ENCODE measurements around the gene MFGE8.
"Not testable (repeated sequence)": the region's sequence is repeated elsewhere in the genome, so short reads cannot be mapped to it uniquely, and the experiment has no call there.

Gene MFGE8, protein sequence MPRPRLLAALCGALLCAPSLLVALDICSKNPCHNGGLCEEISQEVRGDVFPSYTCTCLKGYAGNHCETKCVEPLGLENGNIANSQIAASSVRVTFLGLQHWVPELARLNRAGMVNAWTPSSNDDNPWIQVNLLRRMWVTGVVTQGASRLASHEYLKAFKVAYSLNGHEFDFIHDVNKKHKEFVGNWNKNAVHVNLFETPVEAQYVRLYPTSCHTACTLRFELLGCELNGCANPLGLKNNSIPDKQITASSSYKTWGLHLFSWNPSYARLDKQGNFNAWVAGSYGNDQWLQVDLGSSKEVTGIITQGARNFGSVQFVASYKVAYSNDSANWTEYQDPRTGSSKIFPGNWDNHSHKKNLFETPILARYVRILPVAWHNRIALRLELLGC

DNA sequence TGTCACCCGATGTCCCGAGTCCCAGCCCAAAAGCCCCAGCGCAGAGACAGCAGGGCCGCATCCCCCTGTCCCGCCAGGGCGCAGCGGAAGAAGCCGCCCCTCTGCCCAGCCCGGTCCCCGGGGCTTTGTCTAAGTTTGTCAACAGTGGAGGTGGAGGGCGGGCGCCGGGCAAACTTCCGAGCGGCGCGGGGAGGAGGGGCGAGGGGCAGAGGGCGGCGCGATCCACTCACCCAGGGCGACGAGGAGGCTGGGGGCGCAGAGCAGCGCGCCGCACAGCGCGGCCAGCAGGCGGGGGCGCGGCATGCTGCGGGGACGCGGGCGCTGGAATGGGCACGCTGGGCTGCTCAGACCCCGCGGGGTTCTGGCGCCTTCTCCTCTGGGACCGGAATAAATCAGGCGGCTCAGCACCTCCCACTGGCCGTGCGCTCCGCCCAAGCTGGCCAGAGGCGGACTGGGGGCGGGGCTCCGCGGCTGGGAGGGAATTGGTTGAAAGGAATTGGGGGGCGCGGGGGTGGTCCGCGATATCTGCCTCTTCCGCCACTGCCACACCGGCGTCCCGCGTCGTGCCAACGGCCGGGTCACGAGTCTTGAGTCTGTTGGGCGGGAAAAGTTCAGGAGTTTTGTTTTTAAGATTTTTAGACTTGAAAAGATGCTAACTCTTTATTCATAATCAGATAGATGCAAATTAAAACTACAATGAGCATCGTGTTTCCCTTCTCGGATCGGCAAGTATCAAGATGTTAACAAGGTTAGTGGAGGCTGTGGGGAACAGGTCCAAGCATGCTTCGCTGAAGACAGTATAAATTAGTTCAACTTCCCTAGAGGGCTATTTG lies at the start of gene MFGE8:
Gene MFGE8, minus strand, starts transcription at position 363 of the 833 bp plus-strand sequence. Its CDS starts 60 bp downstream, at position 303.
- peak; percentile 57 for DNase-seq

DNA sequence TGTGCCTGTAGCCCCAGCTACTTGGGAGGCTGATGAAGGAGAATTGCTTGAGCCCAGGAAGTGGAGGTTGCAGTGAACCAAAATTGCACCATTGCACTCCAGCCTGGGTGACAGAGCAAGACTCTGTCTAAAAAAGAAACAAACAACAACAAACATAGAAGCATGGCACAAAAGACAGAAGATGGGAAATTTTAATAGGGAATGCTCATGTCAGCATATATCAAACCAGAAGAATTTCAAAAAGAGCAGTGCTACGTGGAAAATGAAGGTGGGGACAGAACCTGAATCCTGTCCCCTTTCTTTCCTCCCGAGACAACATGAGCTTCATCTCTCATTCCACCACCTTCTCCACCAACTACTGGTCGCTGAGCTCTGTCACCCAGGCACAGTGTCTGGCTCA lies 46.3 kb upstream of the MFGE8 start:
- DNase-seq: no peak

GRCh38 chr15:88956906-88957305 lies 43.7 kb upstream of the MFGE8 start:
- no peak for DNase-seq

GRCh38 chr15:88956263-88956662 lies 43.1 kb upstream of the MFGE8 start:
- no peak for DNase-seq

DNA sequence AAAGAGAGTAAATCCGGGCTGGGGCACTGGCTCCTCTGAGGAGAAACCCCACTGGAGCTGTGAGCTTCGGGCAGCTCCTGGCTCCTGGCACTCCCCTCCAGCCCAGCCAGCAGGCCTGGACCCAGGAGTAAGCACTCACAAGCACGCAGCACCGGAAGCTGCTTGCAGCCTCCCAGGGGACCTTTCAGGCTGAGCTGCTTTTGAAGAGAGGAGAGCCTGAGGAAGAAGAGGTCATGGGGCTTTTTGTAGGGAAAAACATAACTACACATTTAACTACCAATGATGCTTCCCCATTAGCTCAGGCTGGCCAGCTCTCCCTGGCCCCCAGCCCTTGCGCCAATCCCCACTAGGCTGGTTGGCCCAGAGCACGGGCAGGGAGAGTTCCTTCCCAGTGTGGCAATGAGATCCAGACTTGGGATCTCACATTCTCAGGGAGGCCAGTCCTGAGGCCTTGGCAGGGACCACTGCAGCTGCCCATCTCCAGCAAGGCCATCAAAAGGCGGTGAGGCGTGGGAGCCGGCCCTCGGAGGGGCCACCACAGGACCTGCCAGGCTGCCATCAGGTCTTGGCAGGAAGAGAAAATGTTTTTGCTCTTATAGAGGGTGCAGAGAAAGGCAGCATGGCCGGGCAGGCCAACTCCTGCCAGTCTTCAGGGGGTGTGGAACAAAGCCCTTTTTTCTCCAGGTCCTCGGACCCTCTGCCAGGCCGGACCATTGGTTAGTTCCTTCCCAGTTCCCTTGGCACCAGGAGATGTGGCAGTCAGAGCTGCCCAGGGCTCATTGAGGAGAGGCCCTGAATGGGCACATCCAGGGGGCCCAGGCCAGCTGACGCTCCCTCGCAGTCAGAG lies 41.5 kb upstream of the MFGE8 start:
- DNase-seq: peak; percentile 64

DNA sequence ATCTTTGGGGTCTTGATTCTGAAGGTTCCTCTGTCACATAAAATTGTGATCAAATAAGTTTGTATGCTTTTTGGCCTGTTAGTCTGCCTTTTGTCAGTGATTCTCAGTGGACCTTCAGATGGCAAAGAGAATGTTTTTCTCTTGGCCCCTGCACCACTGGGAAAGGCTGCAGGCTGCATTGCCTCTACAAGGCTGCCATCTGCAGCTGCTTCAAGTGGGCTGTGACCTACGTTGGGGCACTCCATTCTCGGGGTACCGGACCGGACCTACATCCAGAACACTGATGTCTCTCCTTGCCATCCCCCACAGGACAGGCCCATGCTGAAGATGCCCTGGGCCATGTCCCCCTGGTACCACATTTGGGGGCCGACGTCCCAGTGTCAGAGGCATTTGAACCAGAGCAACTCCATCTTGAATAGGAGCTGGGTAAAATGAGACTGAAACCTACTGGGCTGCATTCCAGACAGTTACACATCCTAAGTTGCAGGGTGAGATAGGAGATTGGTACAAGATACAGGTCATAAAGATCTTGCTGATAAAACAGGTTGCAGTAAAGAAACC lies 37.5 kb upstream of the MFGE8 start:
- DNase-seq: no peak

DNA sequence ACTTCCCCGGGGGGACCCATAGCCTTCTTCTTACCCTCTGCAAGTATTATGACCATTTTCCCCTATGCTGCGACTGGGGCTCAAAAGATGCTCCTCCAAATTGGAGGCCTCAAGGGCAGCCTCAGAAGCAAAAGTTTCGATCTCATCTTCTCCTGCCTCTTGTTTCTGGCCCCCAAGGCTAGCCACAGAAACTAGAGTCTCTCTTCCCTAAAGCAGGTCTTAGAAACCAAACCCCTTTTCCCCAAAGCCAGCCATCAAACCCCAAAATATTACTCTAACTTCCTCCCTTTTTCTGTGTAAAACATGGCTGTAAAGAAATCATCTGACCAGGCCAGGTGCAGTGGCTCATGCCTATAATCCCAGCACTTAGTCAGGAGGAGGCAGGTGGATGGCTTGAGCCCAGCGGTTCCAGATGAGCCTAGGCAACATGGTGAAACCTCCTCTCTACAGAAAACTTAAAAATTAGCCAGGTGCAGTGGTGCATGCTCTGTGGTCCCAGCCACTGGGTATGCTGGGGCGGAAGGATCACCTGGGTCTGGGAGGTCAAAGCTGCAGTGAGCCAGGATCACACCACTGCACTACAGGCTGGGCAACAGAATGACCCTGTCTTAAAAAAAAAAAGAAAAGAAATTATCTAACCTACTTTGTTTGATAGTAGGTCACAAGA lies 36.7 kb upstream of the MFGE8 start:
- DNase-seq: no peak

- no peak for DNase-seq
These were observed 27.0 kb upstream of the MFGE8 start for GRCh38 chr15:88940110-88940675.

GRCh38 chr15:88939486-88939806 lies 26.3 kb upstream of the MFGE8 start:
- no peak for DNase-seq

DNA sequence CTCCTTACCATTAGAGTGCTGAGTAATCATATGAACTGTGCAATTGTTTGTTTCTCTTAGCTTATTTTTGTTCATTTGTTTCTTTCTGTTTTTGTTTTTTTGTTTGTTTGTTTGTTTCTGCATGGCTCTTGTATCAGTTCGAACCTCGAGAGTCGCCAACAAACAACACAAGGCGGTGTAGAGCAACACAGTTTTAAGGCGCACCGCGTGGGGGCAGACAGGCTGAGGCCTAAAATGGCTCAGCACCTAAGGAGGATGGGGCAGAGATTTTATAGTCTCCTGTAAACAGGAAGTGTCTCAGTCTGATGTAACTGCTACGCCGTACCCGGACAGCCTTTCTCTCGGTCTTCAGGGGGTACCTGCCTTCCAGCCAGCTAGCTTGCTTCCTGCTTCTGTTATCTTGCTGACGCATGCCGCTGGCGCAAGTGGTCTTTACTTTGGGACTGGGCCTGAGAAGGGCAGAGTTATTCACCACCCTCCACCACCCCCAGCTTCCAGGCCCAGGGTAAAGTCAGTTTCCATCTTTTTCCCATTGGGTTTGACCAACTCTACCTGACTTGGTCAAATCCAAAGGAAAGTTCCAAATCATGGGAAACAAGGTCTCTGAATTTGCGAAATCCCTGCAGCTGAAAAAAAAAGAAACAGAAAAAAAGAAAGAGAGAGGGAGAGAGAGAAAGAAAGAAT lies 25.8 kb upstream of the MFGE8 start:
- DNase-seq: no peak

DNA sequence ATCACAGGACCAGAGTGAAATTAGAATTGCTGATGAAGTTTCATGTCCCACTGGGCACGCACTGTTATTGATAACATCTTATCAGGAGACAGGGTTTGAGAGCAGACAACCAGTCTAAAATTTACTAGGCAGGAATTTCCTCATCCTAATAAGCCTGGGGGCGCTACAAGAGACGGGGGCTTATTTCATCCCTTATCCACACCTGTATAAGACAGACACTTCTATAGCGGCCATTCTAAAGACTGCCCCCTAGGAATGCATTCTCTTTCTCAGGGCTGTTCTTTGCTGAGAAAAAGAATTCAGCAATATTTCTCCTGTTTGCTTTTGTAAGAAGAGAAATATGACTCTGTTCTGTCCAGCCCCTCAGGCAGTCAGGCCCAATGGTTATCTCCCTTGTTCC lies 21.3 kb upstream of the MFGE8 start:
- DNase-seq: not testable (repeated sequence)

DNA sequence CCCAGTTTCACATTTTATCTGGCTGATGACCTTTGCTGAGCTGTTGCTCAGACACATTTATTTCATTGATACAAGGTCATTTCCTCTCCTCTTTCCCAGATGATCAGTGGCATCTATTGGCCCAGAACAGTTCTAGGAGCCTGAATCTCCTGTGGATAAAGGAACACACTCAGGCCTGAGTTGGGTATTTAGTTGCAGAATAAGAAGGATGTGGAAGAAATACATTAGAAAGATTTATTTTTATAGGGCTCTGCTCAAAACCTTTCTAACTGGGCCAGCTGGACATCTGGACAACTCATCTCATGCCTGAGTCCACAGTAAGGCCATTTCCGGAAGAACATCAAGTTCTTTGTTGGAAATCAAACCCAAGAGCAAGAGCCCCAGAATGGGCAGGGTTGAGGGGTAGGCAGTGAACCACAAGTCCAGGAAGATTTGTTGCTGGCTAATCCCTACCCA lies 19.7 kb upstream of the MFGE8 start:
- DNase-seq: no peak

GRCh38 chr15:88932271-88932874 lies 19.2 kb upstream of the MFGE8 start:
- no peak for DNase-seq

DNA sequence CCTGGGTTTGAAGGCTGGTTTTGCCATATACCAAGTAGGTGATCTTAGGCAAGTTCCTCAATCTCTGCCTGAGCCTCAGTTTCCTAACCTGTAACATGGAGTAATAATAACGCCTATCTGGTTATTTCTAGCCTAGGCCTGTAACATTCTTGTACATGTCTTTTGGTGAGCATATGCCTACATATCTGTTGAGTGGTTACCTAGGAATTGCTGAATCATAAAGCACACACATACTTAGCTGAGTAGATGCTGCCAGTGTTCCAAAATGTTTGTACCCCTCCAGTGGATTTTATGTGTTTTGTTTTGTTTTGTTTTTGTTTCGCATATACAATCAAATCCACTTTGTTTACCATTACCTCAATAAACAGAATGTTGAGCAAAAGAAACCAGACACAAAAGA lies 17.4 kb upstream of the MFGE8 start:
- DNase-seq: no peak

GRCh38 chr15:88929358-88930098 lies 16.3 kb upstream of the MFGE8 start:
- peak; percentile 32 for DNase-seq

GRCh38 chr15:88928192-88928591 lies 15.0 kb upstream of the MFGE8 start:
- not testable (repeated sequence) for DNase-seq

- not testable (repeated sequence) for DNase-seq
These were observed 12.5 kb upstream of the MFGE8 start for GRCh38 chr15:88925648-88926047.

GRCh38 chr15:88920892-88921435 lies 7.8 kb upstream of the MFGE8 start:
- peak; percentile 84 for DNase-seq

GRCh38 chr15:88920186-88920891 lies 7.2 kb upstream of the MFGE8 start:
- DNase-seq: peak; percentile 51

Data from fibroblast of upper back skin (primary cell).